NCI-H2196 treated with DMSO at 0.1 percent for 48 hours (cell line): ENCODE data around the gene SPDYE18.
"Not testable (repeated sequence)": the region's sequence is repeated elsewhere in the genome, so short reads cannot be mapped to it uniquely, and the experiment has no call there.

Experiments used
- DNase-seq: peaks from one replicate; lab custom pipeline; 2025; ENCODE audit not compliant: unreplicated experiment; lab: John Stamatoyannopoulos, UW

Gene SPDYE18

DNA sequence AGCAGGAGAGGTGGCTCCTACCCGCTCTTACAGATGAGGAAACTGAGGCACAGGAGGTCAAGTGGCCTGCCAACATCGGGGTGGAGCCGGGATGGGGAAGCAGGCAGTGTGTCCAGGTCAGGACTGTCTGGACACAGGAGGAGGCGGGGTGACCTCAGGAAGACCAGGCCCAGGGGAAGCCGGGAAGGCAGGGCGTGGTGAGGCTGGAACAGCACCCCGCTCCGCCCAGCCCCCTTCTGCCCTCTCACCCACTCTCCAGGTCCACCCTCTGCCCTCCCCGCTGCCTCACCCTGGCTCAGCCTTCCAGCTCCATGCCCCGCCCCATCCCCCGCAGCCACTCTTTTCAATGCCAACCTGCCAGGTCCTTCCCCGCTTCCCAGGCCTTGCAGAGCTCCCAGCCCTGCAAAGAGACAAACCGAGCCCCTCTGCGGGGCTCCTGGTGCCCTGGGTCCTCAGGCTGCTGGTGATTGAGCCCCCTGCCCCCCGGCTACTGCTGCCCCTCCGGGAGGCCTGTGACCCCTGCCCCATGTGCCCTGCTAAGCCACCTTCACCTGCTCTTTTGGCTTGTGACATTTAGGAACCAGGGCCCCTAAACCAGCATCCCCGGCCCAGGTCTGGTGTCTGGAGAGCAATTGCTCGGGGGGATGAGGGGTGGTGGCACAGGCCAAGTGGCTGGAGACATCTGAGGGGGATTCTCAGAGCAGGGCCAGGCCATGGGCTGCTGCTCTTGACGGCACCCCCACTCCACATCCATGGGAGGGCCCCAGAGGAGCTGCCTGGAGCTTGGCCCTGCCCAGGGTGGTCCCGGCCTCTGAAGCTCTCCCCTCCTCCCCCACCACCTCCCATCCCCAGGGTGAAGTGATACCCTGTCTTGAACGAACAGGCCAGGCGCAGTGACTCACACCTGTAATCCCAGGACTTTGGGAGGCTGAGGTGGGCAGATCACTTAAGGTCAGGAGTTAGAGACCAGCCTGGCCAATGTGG, 55.9 kb downstream of the SPDYE18 start:
- DNase-seq = not testable (repeated sequence)

GRCh38 chr7:77005461-77006057, 56.8 kb downstream of the SPDYE18 start:
- not testable (repeated sequence) for DNase-seq

DNA sequence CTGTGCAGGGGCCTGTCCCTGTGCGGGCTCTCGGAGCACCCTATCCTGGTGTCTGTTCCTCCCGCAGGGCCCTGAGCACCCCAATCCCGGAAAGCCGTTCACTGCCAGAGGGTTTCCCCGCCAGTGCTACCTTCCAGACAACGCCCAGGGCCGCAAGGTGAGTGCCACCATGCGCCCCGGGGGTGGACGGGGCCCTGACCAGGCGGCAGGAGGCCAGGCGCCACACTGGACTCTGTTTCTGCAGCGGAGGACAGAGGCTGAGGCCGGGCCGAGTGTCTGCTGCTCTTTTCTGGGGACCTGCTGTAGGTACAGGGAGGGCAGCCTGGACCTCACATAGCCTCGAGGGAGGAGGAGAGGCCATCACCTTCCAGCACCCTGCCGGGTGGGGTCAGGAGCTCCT, 58.2 kb downstream of the SPDYE18 start:
- DNase-seq = not testable (repeated sequence)

- not testable (repeated sequence) for DNase-seq
Observed at GRCh38 chr7:77003241-77003640, 59.1 kb downstream of the SPDYE18 start.

DNA sequence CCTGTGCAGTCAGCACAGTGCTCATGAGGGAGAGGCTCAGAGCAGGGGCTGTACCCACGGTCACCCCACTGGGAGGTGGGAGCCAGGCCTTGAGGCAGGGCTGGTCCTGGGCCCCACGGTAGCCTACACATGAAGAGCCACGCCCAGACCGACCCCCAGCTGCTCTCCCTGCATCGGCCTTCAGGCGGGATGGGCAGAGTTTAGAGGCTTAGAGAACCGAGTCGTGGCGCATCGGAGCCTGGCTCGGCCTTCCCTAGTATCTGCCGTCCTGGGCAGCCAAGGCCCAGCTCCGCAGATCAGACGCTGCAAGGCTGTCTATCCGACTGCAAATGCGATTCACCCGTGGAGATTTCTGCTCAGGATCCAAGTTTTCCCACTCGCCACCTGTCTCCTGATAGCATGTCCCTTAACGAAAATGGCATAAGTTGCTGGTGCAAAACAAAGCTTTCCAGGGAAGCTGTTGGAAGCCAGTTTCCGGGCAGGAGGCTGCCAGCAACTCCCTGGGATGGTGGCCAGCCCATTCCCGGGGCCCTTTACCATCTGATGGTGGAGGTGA, 59.6 kb downstream of the SPDYE18 start:
- not testable (repeated sequence) for DNase-seq

DNA sequence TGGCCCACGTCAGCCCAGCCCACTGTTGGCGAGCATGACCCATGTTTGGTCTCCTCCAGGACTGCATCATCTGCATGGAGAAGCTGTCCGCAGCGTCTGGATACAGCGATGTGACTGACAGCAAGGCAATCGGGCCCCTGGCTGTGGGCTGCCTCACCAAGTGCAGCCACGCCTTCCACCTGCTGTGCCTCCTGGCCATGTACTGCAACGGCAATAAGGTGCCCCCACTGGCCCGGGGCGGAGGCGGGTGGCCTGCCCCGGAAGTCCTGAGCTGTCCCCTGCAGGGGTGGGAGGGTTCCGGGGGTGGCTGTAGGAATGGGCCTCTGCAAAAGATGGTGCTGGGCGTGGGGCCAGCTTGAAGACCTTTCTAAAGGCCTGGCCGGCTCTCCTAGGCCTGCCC, 60.3 kb downstream of the SPDYE18 start:
- DNase-seq = not testable (repeated sequence)
